Upper lobe of left lung (tissue), 6 donors: Measurements from ENCODE around the gene ANKRD13D. TPM values are rescaled to one million over a fixed set of nuclear protein-coding genes. Genes with fewer than 3 reads are reported as not detected.

Experiments
- ATAC-seq, 2 donors: fragments of 200-7000 bp; cut with Tn5 transposase; one replicate each; pipeline ENCODE4 v1.9.1; 2022; ENCODE audit warnings: mild to moderate bottlenecking in 2 of 2, moderate library complexity in 2 of 2; ENCODE audit not compliant: low FRiP score in 2 of 2
- DNase-seq, 2 donors: peaks; one replicate each; pipeline ENCODE4 v3.0.0-alpha.2; 2019 to 2020
- H3K27ac ChIP-seq, 4 donors: fragments of 200-600 bp; sonication (generic); one replicate each; pipeline ENCODE4 v1.5.1; 2016 to 2019
- H3K27me3 ChIP-seq, 4 donors: fragments of 200-600 bp; sonication (generic); one replicate each; pipeline ENCODE4 v1.5.1; 2017 to 2019
- H3K36me3 ChIP-seq, 4 donors: fragments of 200-600 bp; sonication (generic); one replicate each; pipeline ENCODE4 v1.5.1; 2016 to 2019
- H3K4me1 ChIP-seq, 4 donors: fragments of 200-600 bp; sonication (generic); one replicate each; pipeline ENCODE4 v1.5.1; 2018 to 2019
- H3K4me3 ChIP-seq, 4 donors: fragments of 200-600 bp; sonication (generic); one replicate each; pipeline ENCODE4 v1.5.1; 2017 to 2019; ENCODE audit warnings: mild to moderate bottlenecking in 2 of 4, moderate library complexity in 1 of 4
- H3K9me3 ChIP-seq, 4 donors: fragments of 200-600 bp; sonication (generic); one replicate each; pipeline ENCODE4 v1.5.1; 2018 to 2019
- EP300 ChIP-seq, 4 donors: sonication (generic); formaldehyde crosslinking; IDR thresholded peaks; one replicate each; pipeline ENCODE4 v1.5.1; 2017; ENCODE audit warnings: antibody characterized with exemption in 4 of 4, control low read depth in 2 of 4
- POLR2A ChIP-seq, 4 donors: fragments of 450-650 bp; IDR thresholded peaks; one replicate each; pipeline ENCODE4 v1.5.1; 2016 to 2017; ENCODE audit warnings: antibody characterized with exemption in 4 of 4, mild to moderate bottlenecking in 2 of 4
- POLR2AphosphoS5 ChIP-seq, 2 donors: sonication (generic); formaldehyde crosslinking; IDR thresholded peaks; one replicate each; pipeline ENCODE4 v1.5.1; 2017; ENCODE audit warnings: antibody characterized with exemption in 2 of 2
- WGBS, 2 donors: methylation state at CpG; one replicate each; pipeline ENCODE4 v1.1.5; 2017 to 2018; 5-methylcytosine and 5-hydroxymethylcytosine counted together
- total RNA-seq, 6 donors: library from RNA; depleted of rRNA in 4 of 6; stranded (reverse); fragments of >200 nt in 4 of 6; gene quantifications; one replicate each; pipeline versions ENCODE4 v1.1.0 to v1.2.1, GENCODE V29; 2016 to 2021
- TF ChIP-seq, protein P1 (sequence below), 6 experiments: fragments of 450-650 bp in 4 of 6; fragments of 200-600 bp in 2 of 6; sonication (generic) in 2 of 6; IDR thresholded peaks; one replicate each; pipeline ENCODE4 v1.5.1; 2016 to 2019; ENCODE audit warnings: antibody characterized with exemption in 6 of 6
- donor health status: DM: no; HTN: no; CAD: no; lungs with moderate emphysema.
- donor health status: DM: no; HTN: yes; CAD: no; lungs with severe emphysema.

ANKRD13D gene
- total RNA-seq, 6 donors from 2014 or later, result 47.4 to 221 (median 78.3) TPM

DNA sequence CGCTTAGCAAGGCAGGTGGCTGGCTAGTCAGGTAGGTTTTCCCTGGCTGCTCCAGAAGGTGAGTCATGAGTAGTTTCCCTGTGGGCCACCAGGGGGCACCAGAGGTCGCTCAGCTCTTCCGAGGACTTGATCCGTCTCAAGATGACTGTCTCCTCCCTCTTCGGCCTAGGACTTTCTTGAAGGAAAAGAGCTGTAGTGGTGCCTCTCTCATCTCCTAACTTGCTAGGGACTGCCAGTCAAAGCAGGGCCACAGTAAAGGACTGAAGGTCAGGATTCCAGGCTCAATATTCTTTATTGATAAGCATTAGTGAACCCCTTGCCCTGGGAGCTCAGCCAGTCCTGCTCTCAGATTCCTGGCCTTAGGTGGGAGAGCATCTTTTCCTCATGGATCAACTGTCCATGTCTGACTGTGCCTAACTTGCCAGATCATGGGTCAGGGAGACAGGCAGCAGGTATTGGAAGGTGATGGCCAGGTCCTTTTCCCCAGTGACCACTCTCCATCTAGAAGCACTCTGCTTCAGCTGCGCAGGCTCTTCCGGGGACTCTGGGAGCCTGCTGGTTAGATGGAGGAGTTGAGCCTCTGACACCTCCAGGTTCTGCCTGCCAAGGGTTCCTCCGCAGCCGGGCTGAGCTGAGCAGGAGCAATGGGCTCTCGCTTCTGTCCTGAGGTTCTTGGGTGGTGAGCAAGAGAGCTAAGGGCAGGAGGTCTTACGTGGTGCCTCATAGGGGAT is 62.3 kb downstream of the ANKRD13D start:
- H3K4me1 ChIP-seq, result peaks cover 47 to 60% (median 55%) of the 10 kb centered on the region in 4 donors
- H3K27ac ChIP-seq, result peak overlapping the region; percentile 97 to 100 (median 98)
- peak in 1 of 2 donors; percentile 70 for DNase-seq
- H3K9me3 ChIP-seq, result no peaks in the 10 kb centered on the region
- peak overlapping the region in 1 of 4 donors; percentile 9 for H3K4me3 ChIP-seq
- H3K36me3 ChIP-seq, result no peaks in the 10 kb centered on the region
- TF ChIP-seq, protein P1, sequence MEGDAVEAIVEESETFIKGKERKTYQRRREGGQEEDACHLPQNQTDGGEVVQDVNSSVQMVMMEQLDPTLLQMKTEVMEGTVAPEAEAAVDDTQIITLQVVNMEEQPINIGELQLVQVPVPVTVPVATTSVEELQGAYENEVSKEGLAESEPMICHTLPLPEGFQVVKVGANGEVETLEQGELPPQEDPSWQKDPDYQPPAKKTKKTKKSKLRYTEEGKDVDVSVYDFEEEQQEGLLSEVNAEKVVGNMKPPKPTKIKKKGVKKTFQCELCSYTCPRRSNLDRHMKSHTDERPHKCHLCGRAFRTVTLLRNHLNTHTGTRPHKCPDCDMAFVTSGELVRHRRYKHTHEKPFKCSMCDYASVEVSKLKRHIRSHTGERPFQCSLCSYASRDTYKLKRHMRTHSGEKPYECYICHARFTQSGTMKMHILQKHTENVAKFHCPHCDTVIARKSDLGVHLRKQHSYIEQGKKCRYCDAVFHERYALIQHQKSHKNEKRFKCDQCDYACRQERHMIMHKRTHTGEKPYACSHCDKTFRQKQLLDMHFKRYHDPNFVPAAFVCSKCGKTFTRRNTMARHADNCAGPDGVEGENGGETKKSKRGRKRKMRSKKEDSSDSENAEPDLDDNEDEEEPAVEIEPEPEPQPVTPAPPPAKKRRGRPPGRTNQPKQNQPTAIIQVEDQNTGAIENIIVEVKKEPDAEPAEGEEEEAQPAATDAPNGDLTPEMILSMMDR (IDR thresholded peaks at IDR 0.05), result peak; percentile 87 to 94 (median 90)
- TF ChIP-seq POLR2A (IDR thresholded peaks at IDR 0.05) (no peak), EP300 (IDR thresholded peaks at IDR 0.05) (no peak), POLR2AphosphoS5 (IDR thresholded peaks at IDR 0.05) (no peak)
- no peaks in the 10 kb centered on the region for H3K27me3 ChIP-seq
- WGBS, 2 donors, result 51 to 100% methylated on average over 4 to 11 of the region's 11 CpGs
- ATAC-seq, result peak; percentile 21 to 48

Other genes starting within 250 kb of the ANKRD13D start
- gene RHOD, start 232.5 kb upstream of the ANKRD13D start, total RNA-seq, result 10 to 100 TPM; 14.5 to 37.7 (median 18.1) TPM
- 100 to 1,000 TPM in 2 of 6 donors, 10 to 100 TPM in 4; 63.1 to 229 (median 74.0) TPM for gene KDM2A, start 170.0 kb upstream of the ANKRD13D start, total RNA-seq
- gene GRK2, start 22.8 kb upstream of the ANKRD13D start, total RNA-seq, result 100 to 1,000 TPM in 4 of 6 donors, 10 to 100 TPM in 2; 76.9 to 232 (median 117) TPM
- 10 to 100 TPM; 35.9 to 99.2 (median 53.8) TPM for gene SSH3, start 14.2 kb downstream of the ANKRD13D start, total RNA-seq
- 100 to 1,000 TPM in 4 of 6 donors, 10 to 100 TPM in 2; 55.5 to 173 (median 106) TPM for gene POLD4, start 64.2 kb downstream of the ANKRD13D start, total RNA-seq
- gene CLCF1, start 84.3 kb downstream of the ANKRD13D start, total RNA-seq, result 10 to 100 TPM in 2 of 6 donors, 1 to 10 TPM in 4; 3.7 to 29.5 (median 6.0) TPM
- gene RAD9A, start 102.7 kb downstream of the ANKRD13D start, total RNA-seq, result 100 to 1,000 TPM in 1 of 6 donors, 10 to 100 TPM in 5; 20.4 to 115 (median 28.2) TPM
- 100 to 1,000 TPM in 3 of 6 donors, 10 to 100 TPM in 3; 83.8 to 191 (median 135) TPM for gene PPP1CA, start 112.6 kb downstream of the ANKRD13D start, total RNA-seq
- gene TBC1D10C, start 114.8 kb downstream of the ANKRD13D start, total RNA-seq, result 10 to 100 TPM in 5 of 6 donors, 1 to 10 TPM in 1; 8.4 to 45.3 (median 32.7) TPM
- 1 to 10 TPM in 2 of 6 donors, under 1 TPM in 4; 0.49 to 4.2 (median 0.89) TPM for gene CARNS1, start 126.4 kb downstream of the ANKRD13D start, total RNA-seq
- 10 to 100 TPM; 35.2 to 94.3 (median 50.4) TPM for gene RPS6KB2, start 139.2 kb downstream of the ANKRD13D start, total RNA-seq
- 10 to 100 TPM; 12.8 to 34.0 (median 18.0) TPM for gene PTPRCAP, start 148.4 kb downstream of the ANKRD13D start, total RNA-seq
- 100 to 1,000 TPM in 4 of 6 donors, 10 to 100 TPM in 2; 49.0 to 178 (median 118) TPM for gene CORO1B, start 154.2 kb downstream of the ANKRD13D start, total RNA-seq
- gene GPR152, start 163.4 kb downstream of the ANKRD13D start, total RNA-seq, result not detected
- gene CABP4, start 166.1 kb downstream of the ANKRD13D start, total RNA-seq, result 1 to 10 TPM; 1.5 to 4.7 (median 2.3) TPM
- 100 to 1,000 TPM in 1 of 6 donors, 10 to 100 TPM in 5; 51.2 to 102 (median 75.2) TPM for gene TMEM134, start 179.9 kb downstream of the ANKRD13D start, total RNA-seq
- gene AIP, start 193.7 kb downstream of the ANKRD13D start, total RNA-seq, result 100 to 1,000 TPM in 1 of 6 donors, 10 to 100 TPM in 5; 51.1 to 101 (median 75.3) TPM
- gene PITPNM1, start 216.1 kb downstream of the ANKRD13D start, total RNA-seq, result 10 to 100 TPM; 32.0 to 90.1 (median 40.7) TPM
- gene CDK2AP2, start 218.9 kb downstream of the ANKRD13D start, total RNA-seq, result 100 to 1,000 TPM in 2 of 6 donors, 10 to 100 TPM in 4; 36.7 to 119 (median 89.0) TPM
- not detected for gene CABP2, start 234.1 kb downstream of the ANKRD13D start, total RNA-seq